Renal cortical epithelial cell (primary cell): Measurements from ENCODE around the gene GABRG3. TPM values are rescaled to one million over a fixed set of nuclear protein-coding genes. Genes with fewer than 3 reads are reported as not detected.

Experiments
- DNase-seq: peaks from one replicate; pipeline ENCODE4 v3.0.0-alpha.2; 2011; ENCODE audit warnings: low read depth
- total RNA-seq: library from RNA; depleted of rRNA; stranded (reverse); fragments of >200 nt; gene quantifications from 2 replicates; pipeline ENCODE4 v1.2.3, GENCODE V29; 2014

Gene GABRG3
- total RNA-seq, 1 donor from 2014 or later = not detected

GRCh38 chr15:27410996-27411605 lies 440.1 kb downstream of the GABRG3 start:
- DNase-seq = no peak

GRCh38 chr15:27412415-27412814 lies 441.4 kb downstream of the GABRG3 start:
- no peak for DNase-seq

DNA sequence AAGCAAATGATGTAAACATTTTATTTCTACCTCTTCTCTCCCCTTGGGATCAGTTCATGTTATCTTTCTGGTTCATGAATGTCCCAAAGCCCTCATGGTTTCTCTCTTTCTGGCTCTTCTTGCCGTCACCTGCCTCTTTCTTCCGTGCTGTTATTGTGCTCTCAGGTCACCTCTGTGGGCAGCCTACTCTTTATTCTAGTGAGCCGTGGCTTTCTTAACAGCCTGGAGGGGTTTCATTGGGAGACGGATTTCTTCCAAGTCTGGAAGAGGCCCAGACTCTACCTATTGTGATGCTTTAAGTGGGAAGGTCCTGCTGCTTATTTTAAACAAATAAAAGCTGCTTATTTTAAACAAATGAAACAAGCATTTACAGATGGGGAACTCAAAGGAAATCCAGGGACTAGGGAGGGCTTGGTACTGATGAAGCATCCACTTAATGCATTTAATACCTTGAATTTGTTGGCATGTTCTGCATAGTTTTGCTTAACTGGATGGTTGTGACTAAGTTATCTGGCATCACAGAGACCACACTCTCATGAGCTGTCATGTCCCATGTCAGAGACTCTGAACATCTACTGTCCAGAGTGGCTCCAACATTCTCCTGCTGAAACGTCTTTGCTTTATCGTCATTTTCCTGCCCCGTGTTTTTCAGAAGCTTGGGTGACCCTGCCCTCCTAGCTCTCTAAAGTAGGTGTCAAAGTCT lies 443.3 kb downstream of the GABRG3 start:
- no peak for DNase-seq

DNA sequence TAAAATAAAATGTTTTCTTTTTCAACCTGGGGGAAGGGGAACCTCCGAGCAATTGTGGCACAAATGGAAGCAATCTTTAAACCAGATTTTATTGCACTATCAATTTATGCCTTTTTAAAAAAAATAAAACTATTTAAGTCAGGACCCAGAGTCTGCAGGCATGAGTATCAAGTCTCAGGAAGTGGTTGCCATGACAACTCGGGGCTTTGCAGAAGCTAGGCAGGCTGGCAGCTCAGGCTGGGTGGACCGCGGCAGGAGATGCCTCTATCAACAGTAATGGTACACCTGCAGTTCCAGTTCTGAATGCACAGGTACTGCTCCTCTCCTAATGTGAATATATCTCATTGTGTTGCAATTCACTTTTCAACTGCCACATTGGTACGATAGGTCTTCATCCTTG lies 447.7 kb downstream of the GABRG3 start:
- no peak for DNase-seq

DNA sequence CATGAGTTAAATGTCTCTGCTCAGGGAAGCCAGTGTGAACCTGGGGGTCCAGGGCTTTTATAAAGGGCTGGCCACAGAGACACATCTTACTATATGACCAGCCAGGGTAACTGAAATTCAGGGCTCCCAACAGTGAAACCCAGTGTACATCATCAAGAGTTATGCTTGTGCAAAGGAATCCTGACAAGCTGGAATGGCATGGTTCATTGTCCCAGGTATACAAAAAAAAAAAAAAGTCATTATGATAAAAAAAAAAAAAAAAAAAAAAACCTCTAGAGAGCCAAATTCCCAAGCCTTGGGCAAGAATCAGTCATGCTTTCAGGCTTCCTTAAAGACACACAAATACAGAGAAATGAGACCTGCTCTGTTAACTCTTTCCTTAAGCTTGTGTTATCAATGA lies 452.0 kb downstream of the GABRG3 start:
- no peak for DNase-seq

DNA sequence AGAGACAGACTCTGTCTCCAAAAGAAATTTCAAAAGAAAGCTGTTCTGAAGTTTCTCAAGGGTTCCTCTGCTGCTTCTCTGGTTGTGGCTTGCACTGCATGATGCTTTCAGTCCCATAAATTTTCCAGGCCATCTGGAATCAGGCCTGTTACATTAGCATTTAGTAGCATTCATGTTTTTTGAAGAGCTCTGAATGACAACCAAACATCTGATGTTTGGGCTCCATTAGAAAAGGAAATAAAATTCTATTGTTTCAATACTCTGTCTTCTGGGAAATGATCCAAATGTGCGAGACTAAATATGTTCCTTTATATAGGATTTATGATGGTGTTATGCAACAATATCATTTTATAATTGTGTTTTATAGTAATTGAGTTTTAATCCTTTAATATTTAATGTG lies 455.8 kb downstream of the GABRG3 start:
- DNase-seq = no peak

- no peak for DNase-seq
Observed at GRCh38 chr15:27427276-27427675, 456.3 kb downstream of the GABRG3 start.

GRCh38 chr15:27428151-27428550 lies 457.2 kb downstream of the GABRG3 start:
- DNase-seq = no peak

DNA sequence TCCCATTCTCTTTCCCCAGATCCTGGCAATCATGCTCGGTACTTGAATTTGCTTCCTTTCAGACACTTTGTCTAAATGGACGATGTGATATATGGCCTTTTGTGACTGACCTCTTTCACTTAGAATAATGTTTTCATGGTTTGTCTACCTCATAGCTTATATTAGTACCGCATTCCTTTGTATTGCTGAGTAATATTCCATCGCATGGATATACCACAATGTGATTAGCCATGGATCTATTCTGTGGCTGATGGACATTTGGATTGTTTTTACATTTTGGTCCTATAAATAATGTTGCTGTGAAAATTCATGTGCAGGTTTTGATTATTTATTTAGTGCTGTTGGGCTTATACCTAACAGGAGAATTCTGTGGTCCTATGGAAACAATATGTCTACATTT lies 458.6 kb downstream of the GABRG3 start:
- DNase-seq = no peak

GRCh38 chr15:27433604-27434003 lies 462.6 kb downstream of the GABRG3 start:
- no peak for DNase-seq

GRCh38 chr15:27438403-27439375 lies 467.7 kb downstream of the GABRG3 start:
- DNase-seq = no peak

DNA sequence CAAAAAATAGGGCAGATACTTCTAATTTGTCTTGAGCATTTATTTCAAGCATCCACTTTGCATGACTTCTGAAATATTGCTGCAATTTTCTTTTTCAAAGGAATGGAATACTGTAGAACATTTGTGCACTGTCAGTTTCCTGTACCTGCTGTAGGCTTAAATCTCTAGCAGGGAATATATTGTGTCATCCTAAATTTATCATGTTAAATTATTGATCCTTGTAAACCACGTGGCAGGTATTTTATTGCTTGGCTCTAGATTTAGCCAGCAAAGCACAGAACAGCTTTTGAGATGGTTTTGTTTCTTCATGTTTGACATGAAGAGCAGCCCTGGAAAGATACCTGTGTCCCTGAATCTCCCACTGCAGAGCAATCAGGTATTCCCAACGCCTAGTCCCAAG lies 470.1 kb downstream of the GABRG3 start:
- no peak for DNase-seq

DNA sequence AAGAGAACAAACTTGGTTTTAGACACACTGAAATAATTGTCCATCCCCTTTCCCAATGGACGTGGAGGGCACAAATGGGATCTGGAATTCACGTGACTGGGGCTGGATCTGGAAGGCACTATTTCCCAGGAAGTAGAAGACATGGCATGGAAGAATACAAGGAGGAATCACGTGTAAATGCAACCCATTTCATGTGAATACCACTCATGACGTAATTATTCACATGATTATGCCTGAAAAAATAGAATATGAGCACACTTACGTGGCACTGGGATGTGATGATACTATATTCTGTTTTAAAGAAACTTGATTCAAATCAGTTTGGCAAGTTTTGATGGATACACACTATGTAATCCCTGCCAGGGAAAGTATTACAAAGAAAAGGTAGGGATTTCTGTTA lies 477.3 kb downstream of the GABRG3 start:
- DNase-seq = no peak

- no peak for DNase-seq
Observed at GRCh38 chr15:27448986-27449385, 478.0 kb downstream of the GABRG3 start.

DNA sequence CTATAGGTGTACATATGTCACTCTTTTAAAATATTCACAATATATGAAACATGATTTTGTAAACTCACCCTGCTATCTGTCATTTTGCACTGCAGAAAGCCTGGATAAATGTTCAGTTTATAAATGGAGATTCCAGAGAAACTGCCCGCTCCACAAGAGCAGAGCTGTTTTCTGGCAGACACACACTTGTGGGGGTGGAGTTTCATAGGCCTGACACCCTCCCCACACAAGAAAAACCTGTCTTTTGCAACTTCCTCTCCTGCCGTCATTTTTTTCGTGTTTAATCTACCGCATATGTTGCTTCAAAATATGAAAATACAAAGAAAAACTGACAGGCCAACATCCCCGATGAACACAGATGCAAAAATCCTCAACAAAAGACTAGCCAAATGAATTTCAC lies 479.0 kb downstream of the GABRG3 start:
- no peak for DNase-seq

- peak; percentile 9 for DNase-seq
Observed at GRCh38 chr15:27454281-27455075, 483.5 kb downstream of the GABRG3 start.

DNA sequence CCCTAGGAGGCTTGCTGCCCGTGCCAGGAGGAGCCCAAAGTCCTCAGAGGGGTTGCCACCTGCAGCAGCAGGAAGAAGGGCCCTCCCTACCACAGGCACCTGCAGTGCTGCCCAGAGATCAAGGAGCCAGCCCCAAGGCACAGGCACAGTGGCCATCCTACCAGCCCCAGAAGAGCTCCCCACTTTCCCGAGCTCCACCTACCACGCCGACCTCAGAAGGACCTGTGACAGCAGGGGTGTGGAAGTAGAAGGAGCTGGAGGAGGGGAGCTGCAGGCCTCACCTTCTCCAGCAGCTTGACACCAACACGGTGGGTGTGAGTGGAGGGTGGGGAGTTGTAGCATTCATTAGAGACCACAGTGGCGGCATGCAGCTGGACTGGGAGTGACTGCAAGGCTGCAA lies 485.8 kb downstream of the GABRG3 start:
- DNase-seq = no peak

DNA sequence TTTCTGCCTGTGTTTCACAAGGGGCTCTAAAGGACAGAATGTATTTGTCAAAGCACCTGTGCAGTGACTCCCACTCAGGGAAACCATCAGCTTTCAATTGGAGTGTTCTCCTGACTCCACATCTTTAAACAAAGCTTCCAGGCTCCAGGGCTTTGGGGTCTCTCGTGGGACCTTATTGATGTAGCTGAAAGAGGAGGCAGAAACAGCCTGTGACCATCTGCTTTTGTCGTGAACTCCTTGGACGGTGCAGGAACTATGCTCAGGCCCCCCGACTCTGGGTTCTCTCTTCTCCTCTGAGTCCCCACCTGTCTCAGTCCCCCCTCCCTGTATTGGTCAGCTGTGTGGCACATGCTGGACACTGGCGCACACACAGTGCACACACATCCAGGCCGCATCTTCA lies 486.8 kb downstream of the GABRG3 start:
- DNase-seq = no peak

DNA sequence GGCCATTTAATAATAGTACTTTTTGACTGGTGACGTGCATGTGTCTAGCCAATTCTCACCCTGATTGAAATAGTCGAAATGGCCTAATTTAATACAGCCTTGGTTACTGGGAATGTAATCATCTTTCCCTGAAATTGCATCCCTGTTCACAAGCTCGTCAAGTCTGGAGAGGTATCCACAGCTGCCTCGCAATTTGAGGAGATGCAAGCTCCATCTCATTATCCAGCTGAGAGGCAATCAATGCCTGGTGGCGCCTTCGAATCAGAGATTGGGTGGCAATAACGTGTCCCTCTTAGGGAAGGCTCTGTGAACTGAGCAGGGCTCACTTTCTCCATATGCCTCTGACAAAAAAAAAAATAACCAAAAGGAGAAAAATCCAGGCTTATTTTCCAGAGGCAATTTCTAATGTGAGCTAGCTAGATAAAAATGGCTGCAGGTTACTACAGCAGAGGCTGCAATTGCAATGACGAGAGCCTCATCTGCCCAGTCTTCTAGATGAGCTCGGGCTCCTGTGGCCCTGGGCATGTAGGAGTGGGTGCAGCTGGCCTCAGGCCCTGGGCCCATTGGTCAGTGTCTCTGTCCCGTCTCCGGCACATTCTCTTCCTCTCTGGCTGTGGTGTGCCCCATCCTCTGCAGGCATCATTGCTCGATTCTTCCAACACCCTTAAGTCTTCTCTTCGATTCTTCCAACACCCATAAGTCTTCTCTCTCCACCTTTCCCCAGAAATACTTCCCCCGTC lies 487.5 kb downstream of the GABRG3 start:
- DNase-seq = no peak

DNA sequence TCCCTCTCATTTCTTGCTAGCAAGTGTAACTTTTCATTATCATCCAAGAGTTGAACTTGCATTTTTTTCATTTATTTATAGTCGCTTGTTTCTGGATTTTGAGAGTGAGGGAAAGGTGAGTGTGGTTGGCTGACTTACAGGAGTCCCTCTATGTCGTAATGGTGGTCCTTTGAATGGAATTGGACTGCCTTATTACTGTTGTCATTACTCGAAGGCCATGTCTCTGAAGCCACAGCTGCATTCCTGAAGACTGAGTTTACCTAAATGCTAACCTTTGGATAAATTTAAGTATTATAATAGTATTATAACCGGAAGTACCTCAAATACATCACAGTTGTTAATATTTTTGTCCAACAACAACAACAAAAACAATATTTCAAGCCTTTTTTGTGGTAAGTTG lies 488.9 kb downstream of the GABRG3 start:
- no peak for DNase-seq

DNA sequence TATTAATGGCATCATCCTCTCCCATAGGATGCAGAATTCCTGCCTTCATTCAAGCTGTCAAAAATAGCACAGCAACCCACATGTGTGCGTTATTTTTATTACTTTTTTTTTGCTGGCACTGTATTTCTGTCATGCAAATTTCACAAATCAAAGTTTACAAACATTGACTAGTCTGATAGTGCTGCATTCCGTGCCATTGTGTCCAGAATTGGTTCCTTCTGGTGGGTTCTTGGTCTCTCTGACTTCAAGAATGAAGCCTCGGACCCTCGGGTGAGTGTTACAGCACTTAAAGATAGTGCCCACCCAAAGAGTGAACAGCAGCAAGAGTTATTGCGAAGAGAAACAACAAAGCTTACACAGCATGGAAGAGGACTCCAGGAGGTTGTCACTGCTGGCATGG lies 490.2 kb downstream of the GABRG3 start:
- no peak for DNase-seq
